Measurements from ENCODE around the gene KIAA0825. TPM values are rescaled to one million over a fixed set of nuclear protein-coding genes. Genes with fewer than 3 reads are reported as not detected.

KIAA0825 gene
- total and polyA plus RNA-seq, 2 experiments from 2014 or later: 1.7 to 1.8 TPM

- TF ChIP-seq, protein P1, sequence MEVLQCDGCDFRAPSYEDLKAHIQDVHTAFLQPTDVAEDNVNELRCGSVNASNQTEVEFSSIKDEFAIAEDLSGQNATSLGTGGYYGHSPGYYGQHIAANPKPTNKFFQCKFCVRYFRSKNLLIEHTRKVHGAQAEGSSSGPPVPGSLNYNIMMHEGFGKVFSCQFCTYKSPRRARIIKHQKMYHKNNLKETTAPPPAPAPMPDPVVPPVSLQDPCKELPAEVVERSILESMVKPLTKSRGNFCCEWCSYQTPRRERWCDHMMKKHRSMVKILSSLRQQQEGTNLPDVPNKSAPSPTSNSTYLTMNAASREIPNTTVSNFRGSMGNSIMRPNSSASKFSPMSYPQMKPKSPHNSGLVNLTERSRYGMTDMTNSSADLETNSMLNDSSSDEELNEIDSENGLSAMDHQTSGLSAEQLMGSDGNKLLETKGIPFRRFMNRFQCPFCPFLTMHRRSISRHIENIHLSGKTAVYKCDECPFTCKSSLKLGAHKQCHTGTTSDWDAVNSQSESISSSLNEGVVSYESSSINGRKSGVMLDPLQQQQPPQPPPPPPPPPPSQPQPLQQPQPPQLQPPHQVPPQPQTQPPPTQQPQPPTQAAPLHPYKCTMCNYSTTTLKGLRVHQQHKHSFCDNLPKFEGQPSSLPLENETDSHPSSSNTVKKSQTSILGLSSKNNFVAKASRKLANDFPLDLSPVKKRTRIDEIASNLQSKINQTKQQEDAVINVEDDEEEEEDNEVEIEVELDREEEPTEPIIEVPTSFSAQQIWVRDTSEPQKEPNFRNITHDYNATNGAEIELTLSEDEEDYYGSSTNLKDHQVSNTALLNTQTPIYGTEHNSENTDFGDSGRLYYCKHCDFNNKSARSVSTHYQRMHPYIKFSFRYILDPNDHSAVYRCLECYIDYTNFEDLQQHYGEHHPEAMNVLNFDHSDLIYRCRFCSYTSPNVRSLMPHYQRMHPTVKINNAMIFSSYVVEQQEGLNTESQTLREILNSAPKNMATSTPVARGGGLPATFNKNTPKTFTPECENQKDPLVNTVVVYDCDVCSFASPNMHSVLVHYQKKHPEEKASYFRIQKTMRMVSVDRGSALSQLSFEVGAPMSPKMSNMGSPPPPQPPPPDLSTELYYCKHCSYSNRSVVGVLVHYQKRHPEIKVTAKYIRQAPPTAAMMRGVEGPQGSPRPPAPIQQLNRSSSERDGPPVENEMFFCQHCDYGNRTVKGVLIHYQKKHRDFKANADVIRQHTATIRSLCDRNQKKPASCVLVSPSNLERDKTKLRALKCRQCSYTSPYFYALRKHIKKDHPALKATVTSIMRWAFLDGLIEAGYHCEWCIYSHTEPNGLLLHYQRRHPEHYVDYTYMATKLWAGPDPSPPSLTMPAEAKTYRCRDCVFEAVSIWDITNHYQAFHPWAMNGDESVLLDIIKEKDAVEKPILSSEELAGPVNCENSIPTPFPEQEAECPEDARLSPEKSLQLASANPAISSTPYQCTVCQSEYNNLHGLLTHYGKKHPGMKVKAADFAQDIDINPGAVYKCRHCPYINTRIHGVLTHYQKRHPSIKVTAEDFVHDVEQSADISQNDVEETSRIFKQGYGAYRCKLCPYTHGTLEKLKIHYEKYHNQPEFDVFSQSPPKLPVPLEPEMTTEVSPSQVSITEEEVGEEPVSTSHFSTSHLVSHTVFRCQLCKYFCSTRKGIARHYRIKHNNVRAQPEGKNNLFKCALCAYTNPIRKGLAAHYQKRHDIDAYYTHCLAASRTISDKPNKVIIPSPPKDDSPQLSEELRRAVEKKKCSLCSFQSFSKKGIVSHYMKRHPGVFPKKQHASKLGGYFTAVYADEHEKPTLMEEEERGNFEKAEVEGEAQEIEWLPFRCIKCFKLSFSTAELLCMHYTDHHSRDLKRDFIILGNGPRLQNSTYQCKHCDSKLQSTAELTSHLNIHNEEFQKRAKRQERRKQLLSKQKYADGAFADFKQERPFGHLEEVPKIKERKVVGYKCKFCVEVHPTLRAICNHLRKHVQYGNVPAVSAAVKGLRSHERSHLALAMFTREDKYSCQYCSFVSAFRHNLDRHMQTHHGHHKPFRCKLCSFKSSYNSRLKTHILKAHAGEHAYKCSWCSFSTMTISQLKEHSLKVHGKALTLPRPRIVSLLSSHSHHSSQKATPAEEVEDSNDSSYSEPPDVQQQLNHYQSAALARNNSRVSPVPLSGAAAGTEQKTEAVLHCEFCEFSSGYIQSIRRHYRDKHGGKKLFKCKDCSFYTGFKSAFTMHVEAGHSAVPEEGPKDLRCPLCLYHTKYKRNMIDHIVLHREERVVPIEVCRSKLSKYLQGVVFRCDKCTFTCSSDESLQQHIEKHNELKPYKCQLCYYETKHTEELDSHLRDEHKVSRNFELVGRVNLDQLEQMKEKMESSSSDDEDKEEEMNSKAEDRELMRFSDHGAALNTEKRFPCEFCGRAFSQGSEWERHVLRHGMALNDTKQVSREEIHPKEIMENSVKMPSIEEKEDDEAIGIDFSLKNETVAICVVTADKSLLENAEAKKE (CRISPR knock-in tag; IDR thresholded peaks at IDR 0.05): no peak
- no peak for TF ChIP-seq REST (IDR thresholded peaks at IDR 0.05; ENCODE audit: unreplicated experiment)
- TF ChIP-seq STAT1 (IDR thresholded peaks at IDR 0.05; ENCODE audit: unreplicated experiment): no peak
- no peak for TF ChIP-seq CREB1 (CRISPR knock-in tag; IDR thresholded peaks at IDR 0.05; ENCODE audit: low read depth)
- no peak for TF ChIP-seq ZNF331 (CRISPR knock-in tag; IDR thresholded peaks at IDR 0.05; ENCODE audit: low read depth)
- no peak for TF ChIP-seq NANOG (IDR thresholded peaks at IDR 0.05; ENCODE audit: borderline replicate concordance)
These were observed 4.6 kb upstream of the KIAA0825 start (continued) for GRCh38 chr5:94623011-94623410.

DNA sequence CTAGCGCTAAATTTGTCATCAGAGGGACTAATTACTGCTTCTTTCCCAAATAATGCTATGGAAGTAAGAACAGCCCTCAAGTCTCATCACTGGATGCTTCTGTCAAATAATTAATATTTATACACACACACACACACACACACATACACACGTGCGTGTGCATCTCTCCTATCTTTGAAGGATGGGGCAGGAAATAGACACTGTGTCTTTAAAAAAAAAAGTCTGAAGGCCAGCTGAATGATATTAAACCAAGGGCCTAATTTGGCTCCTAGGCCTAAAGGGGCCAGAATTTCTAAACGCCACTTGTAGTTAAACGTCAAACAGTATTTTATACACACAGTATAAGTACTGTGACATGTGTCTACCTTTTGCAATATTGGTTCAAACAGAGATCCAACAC lies 3.4 kb upstream of the KIAA0825 start:
- H3K36me3 Mint-ChIP-seq (ENCODE audit: low read depth): no peaks in the 10 kb centered on the region; the same call in 2 of the 3 replicates
- H3K79me2 ChIP-seq (replicated peaks; ENCODE audit: insufficient read depth): peaks cover 78% of the 10 kb centered on the region
- no peaks in the 10 kb centered on the region for H3K27me3 ChIP-seq (ENCODE audit: insufficient read depth)
- H3K9me3 Mint-ChIP-seq: no peaks in the 10 kb centered on the region
- H3K4me3 Mint-ChIP-seq: no peak overlapping the region
- H3K4me2 ChIP-seq: no peak overlapping the region
- no peak overlapping the region for H3K27ac Mint-ChIP-seq
- H4K20me1 ChIP-seq (replicated peaks; ENCODE audit: insufficient read depth): peaks cover 23% of the 10 kb centered on the region
- no peak overlapping the region for H2AFZ ChIP-seq
- H3K27me3 Mint-ChIP-seq (ENCODE audit: insufficient read depth, low read depth, poor library complexity): no peaks in the 10 kb centered on the region
- H3K4me1 Mint-ChIP-seq: peaks cover 13% of the 10 kb centered on the region
- H3K4me1 ChIP-seq (ENCODE audit: insufficient read depth): peaks cover 9% of the 10 kb centered on the region
- H3K4me3 ChIP-seq: no peak overlapping the region
- DNase-seq (ENCODE audit: low spot score): no peak
- no peaks in the 10 kb centered on the region for H3K9me2 ChIP-seq (ENCODE audit: insufficient read depth)
- H3F3A ChIP-seq (replicated peaks; ENCODE audit: low read depth): no peaks in the 10 kb centered on the region
- H3K36me3 ChIP-seq (ENCODE audit: insufficient read depth): no peaks in the 10 kb centered on the region
- no peak overlapping the region for H3K27ac ChIP-seq (ENCODE audit: low read depth)
- ATAC-seq: no peak
- TF ChIP-seq CREB1 (CRISPR knock-in tag; IDR thresholded peaks at IDR 0.05; ENCODE audit: low read depth) (no peak), NANOG (IDR thresholded peaks at IDR 0.05; ENCODE audit: borderline replicate concordance) (no peak)
- TF ChIP-seq, protein P1 (CRISPR knock-in tag; IDR thresholded peaks at IDR 0.05): no peak

All from GM23338 (cell line).